Stimulated activated naive CD4-positive, alpha-beta T cell treated with Interleukin-2 at 50 U/mL for 16 hours (primary cell): ENCODE results near the gene MS4A5.
"Not testable (repeated sequence)": the region's sequence is repeated elsewhere in the genome, so short reads cannot be mapped to it uniquely, and the experiment has no call there.

Source experiments
- DNase-seq: peaks from one replicate; lab custom pipeline; 2025; lab: John Stamatoyannopoulos, UW

The MS4A5 gene

GRCh38 chr11:60429272-60429671, at the start of gene MS4A5:
MS4A5 (plus strand) TSS chr11:60429572; CDS start chr11:60429675, 103 bp downstream.
- DNase-seq = no peak

GRCh38 chr11:60389279-60389910, 40.0 kb upstream of the MS4A5 start:
- DNase-seq = no peak

GRCh38 chr11:60390419-60390818, 39.0 kb upstream of the MS4A5 start:
- DNase-seq = no peak

- no peak for DNase-seq
Observed at GRCh38 chr11:60392361-60392760, 37.0 kb upstream of the MS4A5 start.

GRCh38 chr11:60393016-60393415, 36.4 kb upstream of the MS4A5 start:
- DNase-seq = no peak

GRCh38 chr11:60394666-60395380, 34.5 kb upstream of the MS4A5 start:
- no peak for DNase-seq

GRCh38 chr11:60396382-60396781, 33.0 kb upstream of the MS4A5 start, which contains the start of gene MS4A14:
MS4A14 (plus strand) TSS chr11:60396459; CDS start chr11:60396579, 120 bp downstream.
- DNase-seq = no peak

- no peak for DNase-seq
Observed at GRCh38 chr11:60396799-60397198, 32.6 kb upstream of the MS4A5 start.

- no peak for DNase-seq
Observed at GRCh38 chr11:60420015-60420414, 9.4 kb upstream of the MS4A5 start.

- no peak for DNase-seq
Observed at GRCh38 chr11:60422609-60423008, 6.8 kb upstream of the MS4A5 start.

- DNase-seq = no peak
Observed at GRCh38 chr11:60428517-60428916, 855 bp upstream of the MS4A5 start.

GRCh38 chr11:60431251-60431650, 1.9 kb downstream of the MS4A5 start:
- no peak for DNase-seq

GRCh38 chr11:60433401-60433800, 4.0 kb downstream of the MS4A5 start:
- DNase-seq = no peak

- no peak for DNase-seq
Observed at GRCh38 chr11:60447070-60447469, 17.7 kb downstream of the MS4A5 start.

- no peak for DNase-seq
Observed at GRCh38 chr11:60447846-60448245, 18.5 kb downstream of the MS4A5 start.

GRCh38 chr11:60451185-60451584, 21.8 kb downstream of the MS4A5 start:
- not testable (repeated sequence) for DNase-seq

- DNase-seq = no peak
Observed at GRCh38 chr11:60454212-60454611, 24.8 kb downstream of the MS4A5 start.

GRCh38 chr11:60455531-60456042, 26.2 kb downstream of the MS4A5 start, which contains the start of gene MS4A1:
MS4A1 (plus strand) TSS chr11:60455847; CDS start chr11:60462375, 6,528 bp downstream.
- no peak for DNase-seq

GRCh38 chr11:60457576-60457975, 28.2 kb downstream of the MS4A5 start:
- no peak for DNase-seq

- no peak for DNase-seq
Observed at GRCh38 chr11:60459345-60459744, 30.0 kb downstream of the MS4A5 start.

GRCh38 chr11:60468829-60469228, 39.5 kb downstream of the MS4A5 start:
- DNase-seq = no peak

GRCh38 chr11:60469723-60470122, 40.4 kb downstream of the MS4A5 start:
- DNase-seq = no peak

GRCh38 chr11:60477035-60477445, 47.7 kb downstream of the MS4A5 start:
- DNase-seq = no peak
